Smooth muscle cell of the brain vasculature (primary cell): ENCODE data around the gene TAS1R2.

ENCODE experiments used
- DNase-seq: peaks from one replicate; pipeline ENCODE4 v3.0.0-alpha.2; 2012; ENCODE audit warnings: low read depth, low spot score

Gene TAS1R2

DNA sequence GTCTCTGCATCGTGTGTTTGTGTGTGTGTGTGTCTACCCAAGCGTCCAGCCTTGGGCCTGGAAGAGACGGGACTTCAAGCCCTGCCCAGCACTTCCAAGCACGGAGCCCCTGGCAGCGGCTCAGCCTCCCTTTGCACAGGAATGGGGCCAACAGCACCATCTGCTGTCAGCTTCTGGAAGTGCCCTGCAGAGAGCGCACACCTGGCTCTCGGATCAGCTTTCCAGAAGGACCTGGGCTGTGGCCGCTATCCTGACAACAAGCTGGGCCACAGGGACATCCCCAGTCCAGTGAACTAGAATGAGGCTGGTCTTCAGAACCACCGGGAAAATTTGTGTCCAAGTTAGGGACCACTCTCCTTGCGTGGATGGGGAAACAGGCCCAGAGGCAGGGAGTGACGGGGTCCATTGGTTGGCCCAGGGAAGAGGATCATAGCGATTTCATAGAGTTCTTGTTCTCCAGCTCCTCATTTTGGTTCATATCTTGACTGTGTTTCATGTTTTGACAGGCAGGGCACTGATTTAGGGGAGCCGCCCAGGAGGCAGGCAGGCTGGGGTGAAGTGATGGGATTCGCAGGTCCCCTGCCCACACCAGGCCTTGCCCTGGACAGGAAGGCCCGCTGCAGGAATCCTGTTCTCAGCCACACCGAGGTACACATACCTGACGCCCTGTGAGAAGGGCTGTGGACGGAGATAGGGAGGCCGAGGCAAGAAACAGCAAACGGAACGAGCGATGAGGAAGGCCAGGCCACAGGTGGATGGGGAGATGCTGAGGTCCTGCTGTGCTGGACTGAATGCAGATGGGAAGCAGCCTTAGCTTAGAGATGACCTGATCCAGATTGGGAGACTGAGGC is 38.4 kb downstream of the TAS1R2 start:
- peak; percentile 20 for DNase-seq

GRCh38 chr1:18819986-18820790 is 39.3 kb downstream of the TAS1R2 start:
- DNase-seq: no peak

DNA sequence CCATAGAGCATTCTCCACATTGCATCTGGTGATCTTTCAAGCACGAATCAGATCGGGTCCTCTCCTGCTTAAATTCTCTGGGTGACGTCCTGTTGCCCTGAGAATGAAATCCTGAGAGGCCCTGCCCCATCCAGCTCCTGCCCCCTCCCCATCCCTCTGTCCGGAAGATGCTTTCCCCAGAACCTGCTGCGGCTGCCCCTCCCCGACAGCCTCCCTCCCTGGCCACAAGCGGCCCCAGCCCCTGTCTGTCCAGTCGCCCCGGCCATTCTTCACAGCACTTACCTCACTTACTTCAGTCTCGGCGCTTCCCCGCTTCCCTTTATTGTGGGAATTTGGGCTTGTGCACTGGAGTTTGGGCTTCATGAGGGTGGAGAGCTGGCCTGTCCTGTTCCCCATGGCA is 40.3 kb downstream of the TAS1R2 start:
- no peak for DNase-seq

- no peak for DNase-seq
Observed at GRCh38 chr1:18817795-18818435, 41.5 kb downstream of the TAS1R2 start.

DNA sequence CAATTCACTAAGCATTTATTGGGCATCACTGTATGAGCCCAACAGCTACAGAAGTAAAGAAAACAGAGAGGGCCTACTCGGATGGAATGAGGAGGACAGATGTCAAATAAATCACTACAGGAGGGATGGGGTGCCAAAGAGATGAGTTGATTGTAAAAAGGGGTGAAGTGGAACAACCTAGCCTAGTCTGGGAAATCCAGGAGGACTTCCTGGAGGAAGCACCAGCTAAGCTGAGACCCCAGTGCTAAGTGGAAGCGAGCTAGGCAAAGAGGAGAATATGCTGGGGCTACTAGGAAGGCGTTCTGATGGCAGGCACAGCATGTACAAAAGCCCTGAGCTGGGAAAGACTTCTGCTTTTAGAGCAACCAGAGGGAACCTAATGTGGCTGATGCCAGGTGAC is 42.1 kb downstream of the TAS1R2 start:
- no peak for DNase-seq

DNA sequence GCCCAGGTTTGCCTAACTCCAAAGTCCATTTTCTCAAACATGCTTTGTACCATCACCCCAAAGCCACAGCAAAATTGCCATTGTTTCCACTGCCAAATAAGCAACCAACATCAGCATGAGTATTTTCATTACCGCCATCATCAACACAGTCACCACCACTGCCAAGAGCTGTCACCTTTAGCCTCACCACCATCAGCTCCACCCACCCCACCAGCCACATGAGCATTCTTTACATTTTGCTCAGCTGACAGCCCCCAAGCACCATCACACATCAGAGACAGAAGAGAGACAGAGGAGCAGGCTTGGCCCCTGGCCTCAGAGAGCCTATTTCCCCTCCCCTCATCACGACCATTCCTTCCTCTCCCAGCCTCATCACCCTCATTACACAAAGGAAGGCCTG is 42.7 kb downstream of the TAS1R2 start:
- no peak for DNase-seq

DNA sequence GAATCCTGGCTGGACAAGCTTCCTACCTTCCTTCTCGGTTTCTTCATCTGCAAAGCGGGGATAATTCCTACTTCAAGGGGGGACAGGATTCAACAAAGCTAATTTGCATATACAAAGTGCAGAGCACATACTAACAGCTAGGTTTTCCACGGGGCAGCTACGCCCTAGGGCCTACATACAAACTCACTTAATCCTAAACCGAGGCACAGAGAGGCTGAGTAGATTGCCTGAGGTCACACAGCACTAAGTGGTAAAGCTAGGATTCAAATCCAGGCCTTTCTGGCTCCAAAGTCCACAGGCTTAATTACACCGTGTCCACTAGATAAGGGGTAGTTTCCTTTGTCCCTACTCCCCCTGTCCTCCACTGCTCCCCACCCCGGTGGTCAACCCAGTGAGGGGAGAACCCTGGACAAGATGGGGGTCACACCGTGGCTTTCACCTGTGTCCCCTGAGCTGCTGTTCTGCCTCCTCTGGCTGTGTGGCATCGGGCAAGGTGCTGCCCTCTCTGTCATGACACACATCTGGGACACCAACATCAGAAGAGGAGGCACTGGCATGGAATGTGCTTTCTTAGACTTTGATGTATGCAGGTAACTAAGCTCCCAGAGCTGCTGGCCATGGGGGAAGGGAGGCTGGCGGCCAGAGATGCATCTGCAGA is 44.5 kb downstream of the TAS1R2 start:
- no peak for DNase-seq

DNA sequence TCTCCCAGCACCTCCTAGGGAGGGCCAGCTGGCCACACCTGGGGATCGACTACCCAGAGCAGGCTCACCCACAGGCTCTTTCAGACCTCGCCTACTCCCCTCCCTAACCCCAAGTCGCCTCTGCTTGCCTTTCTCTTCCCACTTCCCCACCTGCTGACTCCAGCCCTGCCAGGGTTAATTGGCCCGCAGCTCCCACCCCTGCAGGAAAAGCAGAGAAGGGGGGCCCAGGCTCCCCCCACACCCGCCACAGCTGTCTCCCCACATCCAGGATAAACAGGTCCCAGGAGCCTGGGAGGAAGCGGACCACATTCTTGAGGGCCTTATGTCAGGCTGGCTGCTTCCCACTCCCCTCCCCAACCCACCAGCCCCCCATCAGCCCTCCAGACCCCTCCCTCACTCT is 45.0 kb downstream of the TAS1R2 start:
- DNase-seq: no peak

DNA sequence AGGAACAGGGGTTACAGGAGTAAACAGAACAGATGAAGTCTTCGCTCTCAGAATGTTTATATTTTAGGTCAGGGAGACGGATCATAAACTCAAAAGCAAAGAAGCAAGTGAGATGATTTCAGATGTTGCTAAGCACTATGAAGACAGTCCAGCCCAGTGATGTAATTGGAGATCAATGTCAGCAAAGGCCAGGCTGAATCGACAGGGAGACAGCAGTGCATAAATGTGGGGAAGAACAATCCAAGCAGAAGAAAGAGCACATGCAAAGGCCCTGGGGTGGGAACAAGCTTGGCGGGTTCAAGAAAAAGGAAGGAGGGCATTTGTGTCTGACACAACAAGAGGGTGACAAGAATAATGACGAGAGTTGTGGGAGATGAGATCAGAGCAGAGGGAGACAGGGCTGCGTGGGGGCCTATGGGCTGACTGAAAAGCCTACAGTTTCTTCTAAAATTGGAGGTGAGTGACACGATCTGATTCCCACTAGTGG is 47.0 kb downstream of the TAS1R2 start:
- DNase-seq: no peak

- DNase-seq: no peak
Observed at GRCh38 chr1:18811733-18812452, 47.6 kb downstream of the TAS1R2 start.

DNA sequence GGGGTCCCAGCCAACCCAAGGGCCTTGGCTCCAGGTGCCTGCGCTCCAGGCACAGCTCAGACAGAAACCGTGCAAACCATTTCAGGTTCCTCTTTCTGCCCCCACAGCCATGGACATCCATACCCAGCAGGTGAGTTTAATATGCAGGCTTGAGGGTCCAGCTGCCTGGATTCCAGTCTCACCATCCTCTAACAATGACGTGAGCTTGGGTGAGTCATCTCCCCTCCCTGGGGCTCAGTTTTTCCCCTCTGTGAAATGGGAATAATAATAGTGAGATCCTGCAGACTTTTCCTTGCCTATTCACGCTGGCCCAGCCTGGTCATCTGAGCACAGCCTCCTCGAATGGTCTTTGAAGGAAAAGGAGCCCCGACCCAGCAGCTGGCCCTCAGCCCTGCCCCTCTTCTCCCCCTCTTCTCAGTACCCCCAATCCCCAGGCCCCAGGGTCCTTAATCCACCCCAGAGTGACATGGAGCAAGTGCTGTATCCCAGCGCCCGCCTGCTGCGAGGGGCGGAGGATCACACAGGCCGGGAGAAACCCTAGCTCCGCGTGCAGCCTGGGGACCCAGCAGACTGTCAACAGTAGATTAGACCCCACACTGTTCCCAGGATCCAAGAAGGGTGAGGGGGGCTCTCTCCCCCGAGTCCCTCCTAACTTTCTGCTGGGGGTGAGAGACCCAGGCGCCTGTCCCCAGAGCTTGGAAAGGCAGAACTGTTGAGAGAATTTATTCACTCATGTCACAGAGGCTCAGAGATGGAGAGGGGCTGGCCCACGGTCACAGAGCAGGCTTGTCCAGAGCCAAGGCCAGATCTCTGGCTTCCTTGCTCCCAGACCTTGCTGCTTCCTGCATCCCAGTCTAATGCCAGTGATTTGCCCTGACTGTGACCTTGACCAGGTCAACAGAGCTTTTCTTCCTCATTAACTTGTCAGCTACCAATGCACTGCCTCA is 49.2 kb downstream of the TAS1R2 start:
- DNase-seq: no peak

- no peak for DNase-seq
Observed at GRCh38 chr1:18808550-18808949, 50.9 kb downstream of the TAS1R2 start.

GRCh38 chr1:18807334-18808063 is 52.0 kb downstream of the TAS1R2 start:
- no peak for DNase-seq

DNA sequence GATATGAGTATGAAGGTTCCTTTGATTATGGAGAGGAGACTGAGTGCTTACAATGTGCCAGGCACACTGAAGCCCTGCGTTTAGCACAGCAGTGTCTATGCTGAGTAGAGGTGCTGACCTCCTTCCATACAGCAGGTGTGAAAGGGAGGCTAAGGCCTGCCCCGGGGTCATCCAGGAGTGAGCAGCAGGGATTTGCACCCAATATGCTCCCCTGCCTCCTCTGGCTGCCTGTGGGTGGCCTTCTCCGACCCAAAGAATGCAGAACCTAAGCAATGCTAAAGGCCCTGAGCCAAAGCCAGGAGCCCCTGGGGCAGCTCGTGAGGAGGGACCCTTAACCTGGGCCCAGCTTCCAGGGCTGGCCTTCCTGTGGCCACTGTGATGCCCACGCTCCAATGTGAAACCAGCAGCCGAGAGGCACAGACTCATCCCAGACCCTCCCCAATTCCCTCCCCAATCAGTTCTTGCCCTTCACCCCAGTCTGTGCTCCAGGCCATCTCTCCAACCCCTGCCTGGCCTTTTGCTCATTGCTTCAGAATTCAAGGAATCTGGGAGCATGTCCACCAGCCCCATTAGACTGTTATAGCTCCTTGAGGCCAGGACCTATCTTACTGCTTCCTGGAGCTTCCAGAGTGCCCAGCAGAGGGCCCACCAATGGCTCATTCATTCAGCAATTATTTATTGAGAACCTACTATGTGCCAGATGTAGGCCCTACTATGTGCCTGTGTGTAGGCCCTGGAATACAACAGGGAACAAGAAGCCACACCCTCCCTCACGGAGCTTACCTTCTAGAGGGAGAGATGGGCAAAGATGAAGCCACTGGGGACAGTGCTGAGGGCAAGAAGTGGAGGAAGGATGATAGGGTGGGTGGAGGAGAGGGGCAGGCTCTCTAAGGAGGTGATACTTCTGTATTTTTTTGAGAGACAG is 53.3 kb downstream of the TAS1R2 start:
- DNase-seq: no peak

DNA sequence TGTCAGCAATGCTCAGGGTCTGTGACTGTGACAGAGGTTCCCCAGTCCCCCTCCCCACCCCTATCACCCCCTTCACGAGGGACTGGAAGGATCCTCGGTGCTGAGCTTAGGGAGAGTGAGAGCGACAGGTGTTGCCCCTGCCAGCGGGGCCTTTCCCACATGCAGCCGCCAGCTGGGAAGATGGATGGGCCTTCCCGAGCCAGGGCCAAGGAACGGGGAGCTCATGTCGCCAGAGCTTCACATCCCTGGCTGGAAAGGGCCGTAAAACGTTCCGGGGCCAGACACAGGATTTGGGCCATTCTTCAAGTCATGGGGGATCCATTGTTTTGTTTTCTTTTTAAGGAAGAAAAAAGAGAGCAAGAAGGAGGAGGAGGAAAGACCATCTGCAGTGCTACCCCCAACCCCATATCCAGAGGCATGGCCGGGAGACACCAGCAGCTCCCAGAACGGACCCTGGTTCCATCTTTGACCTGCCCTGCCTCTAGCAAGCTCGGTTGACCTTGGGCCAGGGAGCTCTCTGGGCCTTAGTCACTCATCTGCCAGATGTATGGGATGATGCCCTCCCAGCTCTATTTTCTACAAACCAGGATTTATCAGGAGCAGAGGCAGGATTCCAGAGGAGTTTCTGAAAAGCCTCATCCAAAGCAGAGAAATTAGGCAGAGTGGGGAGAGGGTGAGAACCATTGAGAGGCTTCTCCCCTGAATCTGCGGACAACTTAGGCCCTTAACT is 54.1 kb downstream of the TAS1R2 start:
- DNase-seq: no peak

DNA sequence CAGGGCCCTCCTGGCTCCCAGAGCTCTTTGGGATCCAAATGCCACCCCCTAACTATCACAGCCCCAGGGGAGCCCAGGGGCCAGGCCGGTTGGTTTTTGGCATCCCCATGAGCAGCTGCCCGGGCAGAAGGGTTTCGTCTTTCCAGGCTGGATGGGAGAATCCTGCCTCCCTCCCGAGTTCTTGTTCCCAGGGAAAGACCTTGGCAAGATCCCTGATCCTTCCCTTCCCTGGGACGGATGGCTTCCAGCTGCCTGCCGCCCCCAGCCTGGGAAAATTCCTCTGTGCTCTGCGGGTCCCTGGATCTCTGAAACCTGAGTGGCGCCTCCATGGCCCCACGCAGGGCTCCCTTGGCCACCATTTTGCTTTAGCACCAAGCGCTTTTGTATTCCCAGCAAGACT is 55.6 kb downstream of the TAS1R2 start:
- no peak for DNase-seq

- no peak for DNase-seq
Observed at GRCh38 chr1:18803151-18803791, 56.2 kb downstream of the TAS1R2 start.
